GM19438 (cell line): ENCODE results near the gene ADIPOQ.
"Not testable (repeated sequence)": the region's sequence is repeated elsewhere in the genome, so short reads cannot be mapped to it uniquely, and the experiment has no call there.

Experiments used
- ATAC-seq: cut with Tn5 transposase; IDR thresholded peaks from one replicate; pipeline ENCODE4 v1.9.1; 2021; ENCODE audit warnings: low read depth; ENCODE audit not compliant: unreplicated experiment

Gene ADIPOQ

DNA sequence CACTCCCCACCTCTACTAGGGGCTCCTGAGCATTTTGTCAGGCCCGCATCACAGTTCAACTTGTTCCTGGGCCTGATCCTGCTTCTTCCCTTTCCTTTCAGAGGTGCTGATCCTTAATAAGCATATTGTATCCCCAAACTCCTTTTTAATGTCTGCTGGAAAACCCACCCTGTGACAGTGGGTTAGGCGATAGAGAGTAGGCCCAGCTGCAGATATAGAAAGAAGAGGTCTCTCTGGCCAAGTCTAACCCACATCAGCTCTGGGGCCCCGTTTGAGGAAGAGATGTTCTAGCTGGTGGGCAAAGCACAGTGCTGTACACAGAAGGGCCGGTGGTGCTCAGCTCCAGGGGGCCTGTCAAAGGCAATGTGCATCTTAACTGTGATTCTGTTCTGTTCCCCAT lies 53.5 kb downstream of the ADIPOQ start:
- no peak for ATAC-seq

DNA sequence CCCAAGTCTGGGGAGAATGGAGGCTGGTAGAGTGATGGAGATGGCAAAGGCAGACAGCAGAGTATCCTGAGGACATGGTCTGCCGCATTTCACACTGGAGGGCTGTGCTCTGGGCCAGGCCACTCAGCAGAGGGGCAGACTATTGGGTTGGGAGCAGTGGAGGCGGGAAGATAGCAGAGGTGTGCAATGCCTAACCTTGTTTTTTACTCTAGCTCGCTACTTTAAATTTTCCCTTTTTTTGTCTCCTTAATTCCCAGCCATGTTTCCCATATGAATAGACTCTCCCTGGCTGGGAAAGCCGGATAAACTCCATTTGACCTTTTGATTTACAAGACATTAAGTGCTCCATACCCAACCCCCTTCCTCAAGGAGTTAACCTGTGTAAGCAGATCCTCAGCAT lies 54.4 kb downstream of the ADIPOQ start:
- ATAC-seq, result no peak

DNA sequence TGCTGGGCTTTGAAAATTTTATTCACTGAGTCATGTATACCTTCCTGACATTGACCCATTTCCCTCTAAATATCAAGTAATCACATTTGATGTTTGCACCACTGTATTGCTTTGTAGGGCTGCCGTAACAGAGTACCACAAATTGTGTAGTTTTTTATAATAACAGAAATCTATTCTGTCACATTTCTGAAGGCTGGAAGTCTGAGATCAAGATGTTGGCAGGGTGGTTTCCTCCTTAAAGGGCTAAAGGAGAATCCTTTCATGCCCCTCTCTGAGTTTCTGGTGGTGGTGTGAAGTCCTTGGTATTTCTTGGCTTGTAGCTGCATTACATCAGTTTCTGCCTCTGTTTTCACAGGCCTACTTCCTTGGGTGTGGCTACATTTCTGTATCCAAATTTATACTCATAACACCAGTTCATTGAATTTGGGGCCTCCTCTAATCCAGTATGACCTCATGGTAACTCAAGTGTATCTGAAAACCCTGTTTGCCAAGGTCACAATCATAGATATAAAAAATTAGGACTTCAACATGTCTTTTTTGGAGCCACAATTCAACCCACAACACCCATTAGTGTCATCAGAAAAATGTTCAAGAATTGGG lies 58.7 kb downstream of the ADIPOQ start:
- no peak for ATAC-seq

DNA sequence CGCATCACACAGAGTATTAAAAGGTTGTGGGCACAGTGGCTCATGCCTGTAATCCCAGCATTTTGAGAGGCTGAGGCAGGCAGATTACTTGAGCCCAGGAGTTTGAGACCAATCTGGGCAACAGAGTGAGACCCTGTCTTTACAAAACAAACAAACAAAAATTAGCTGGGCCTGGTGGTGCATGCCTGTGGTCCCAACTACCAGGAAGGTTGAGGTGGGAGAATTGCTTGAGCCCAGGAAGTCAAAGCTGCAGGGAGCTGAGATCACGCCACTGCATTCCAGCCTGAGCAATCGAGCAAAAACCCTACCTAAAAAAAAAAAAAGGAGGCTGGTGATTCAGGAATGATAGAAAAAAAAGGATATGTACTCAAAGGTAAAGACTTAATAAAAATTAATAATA lies 59.6 kb downstream of the ADIPOQ start:
- ATAC-seq, result no peak

DNA sequence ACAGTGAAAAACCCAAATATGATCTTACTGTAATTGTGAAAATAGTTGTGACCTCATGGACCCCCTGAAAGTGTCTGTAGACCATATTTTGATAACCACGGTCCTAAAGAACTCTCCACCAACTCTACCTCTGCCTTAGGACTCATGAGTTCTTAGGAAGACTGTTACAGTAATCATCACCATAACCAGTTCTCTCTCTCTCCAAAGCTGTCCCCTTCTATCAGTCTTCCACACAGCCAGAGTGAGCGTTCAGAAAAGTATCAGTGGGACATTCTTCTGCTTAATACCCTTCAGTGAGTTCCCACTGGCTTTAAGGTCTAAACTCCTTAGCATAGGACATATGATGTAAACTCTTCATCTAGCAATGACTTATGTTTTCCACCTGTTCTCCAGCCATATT lies 60.2 kb downstream of the ADIPOQ start:
- ATAC-seq, result no peak

DNA sequence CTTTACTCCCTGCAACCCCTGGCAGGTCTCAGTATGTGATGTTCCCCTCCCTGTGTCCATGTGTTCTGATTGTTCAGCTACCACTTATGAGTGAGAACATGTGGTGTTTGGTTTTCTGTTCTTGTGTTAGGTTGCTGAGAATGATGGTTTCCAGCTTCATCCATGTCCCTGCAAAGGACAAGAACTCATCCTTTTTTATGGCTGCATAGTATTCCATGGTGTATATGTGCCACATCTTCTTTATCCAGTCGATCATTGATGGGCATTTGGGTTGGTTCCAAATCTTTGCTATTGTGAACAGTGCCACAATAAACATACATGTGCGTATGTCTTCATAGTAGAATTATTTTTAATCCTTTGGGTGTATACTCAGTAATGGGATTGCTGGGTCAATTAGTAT lies 61.2 kb downstream of the ADIPOQ start:
- ATAC-seq, result not testable (repeated sequence)

DNA sequence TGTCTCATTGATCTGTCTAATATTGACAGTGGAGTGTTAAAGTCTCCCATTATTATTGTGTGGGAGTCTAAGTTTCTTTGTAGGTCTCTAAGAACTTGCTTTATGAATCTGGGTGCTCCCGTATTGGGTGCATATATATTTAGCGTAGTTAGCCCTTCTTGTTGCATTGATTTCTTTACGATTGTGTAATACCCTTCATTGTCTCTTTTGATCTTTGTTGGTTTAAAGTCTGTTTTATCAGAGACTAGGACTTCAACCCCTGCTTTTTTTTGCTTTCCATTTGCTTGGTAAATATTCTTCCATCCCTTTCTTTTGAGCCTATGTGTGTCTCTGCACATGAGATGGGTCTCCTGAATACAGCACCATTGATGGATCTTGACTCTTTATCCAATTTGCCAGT lies 64.6 kb downstream of the ADIPOQ start:
- not testable (repeated sequence) for ATAC-seq
